HG02852 (cell line): ENCODE results near the gene PRRC2B.
"Not testable (repeated sequence)": the region's sequence is repeated elsewhere in the genome, so short reads cannot be mapped to it uniquely, and the experiment has no call there.

Source experiments
- ATAC-seq: cut with Tn5 transposase; IDR thresholded peaks from one replicate; pipeline ENCODE4 v1.9.1; 2021; ENCODE audit warnings: mild to moderate bottlenecking, moderate library complexity; ENCODE audit not compliant: unreplicated experiment

The PRRC2B gene

DNA sequence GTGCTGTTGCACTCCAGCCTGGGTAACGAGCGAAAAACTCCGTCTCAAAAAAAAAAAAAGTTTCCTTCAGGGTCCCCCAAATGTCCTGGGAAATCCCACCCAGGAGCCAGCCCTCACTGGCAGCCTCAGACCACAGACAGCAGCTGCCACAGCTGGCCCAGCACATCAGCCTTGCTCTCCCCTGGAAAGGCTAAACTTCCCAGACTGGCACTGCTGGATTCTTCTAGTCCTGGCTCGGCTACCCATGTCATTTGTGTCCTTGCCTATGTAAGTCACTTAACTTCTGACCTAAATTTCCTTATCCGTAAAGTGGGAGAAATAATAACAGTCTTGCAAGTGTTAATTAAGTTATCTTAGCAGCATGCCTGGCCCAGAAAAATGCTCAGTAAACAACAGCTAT lies 8.6 kb upstream of the PRRC2B start:
- no peak for ATAC-seq

DNA sequence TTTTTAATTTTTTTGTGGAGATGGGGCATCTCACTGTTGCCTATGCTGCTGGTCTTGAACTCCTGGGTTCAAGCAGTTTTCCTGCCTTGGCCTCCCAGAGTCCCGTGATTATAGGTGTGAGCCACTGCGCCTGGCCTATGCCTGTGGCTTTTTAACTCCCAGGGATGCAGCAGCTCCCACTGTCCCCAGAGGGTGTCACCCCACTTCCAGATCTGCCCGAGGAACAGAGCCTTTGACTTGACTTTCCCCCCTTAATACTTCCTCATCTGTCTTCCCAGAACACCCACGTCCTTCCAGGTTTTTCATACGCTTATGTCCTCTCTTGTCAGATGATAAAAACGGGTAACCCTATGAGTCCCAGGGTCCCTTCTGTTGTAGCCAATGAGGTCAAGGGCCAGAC lies 7.6 kb upstream of the PRRC2B start:
- no peak for ATAC-seq

DNA sequence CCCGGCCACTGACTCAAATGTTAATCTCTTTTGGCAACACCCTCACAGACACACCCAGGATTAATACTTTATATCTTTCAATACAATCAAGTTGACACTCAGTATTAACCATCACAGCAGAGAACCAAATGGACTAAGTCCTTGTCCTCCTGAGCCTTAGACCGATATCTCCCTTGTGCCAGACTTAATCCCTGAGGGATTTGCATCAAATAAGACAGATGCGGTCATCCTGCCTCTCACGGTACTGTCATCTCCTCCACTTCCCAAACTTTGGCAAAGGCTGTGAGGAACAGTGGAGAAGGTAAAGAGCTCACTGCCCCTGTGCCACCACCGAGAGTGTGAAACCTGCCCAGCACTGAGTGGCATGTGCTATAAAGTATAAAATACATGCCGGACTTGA lies 6.5 kb upstream of the PRRC2B start:
- ATAC-seq, result no peak

DNA sequence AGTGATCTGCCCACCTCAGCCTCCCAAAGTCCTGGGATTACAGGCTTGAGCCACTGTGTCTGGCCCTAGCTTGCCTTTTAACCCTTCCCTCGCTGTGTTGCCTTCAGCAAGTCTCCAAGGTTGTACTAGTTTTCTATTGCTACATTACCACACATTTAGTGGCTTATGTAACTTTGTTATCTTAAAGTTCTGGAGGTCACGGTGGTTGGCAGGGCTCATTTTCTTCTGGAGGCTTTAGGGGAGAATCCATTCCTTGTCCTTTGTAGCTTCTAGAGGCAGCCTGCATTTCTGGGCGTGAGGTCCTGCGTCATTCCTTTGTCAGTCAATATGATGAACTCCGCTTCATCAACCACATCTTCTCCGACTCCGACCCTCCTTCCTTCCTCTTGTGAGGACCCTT lies 2.9 kb upstream of the PRRC2B start:
- no peak for ATAC-seq

DNA sequence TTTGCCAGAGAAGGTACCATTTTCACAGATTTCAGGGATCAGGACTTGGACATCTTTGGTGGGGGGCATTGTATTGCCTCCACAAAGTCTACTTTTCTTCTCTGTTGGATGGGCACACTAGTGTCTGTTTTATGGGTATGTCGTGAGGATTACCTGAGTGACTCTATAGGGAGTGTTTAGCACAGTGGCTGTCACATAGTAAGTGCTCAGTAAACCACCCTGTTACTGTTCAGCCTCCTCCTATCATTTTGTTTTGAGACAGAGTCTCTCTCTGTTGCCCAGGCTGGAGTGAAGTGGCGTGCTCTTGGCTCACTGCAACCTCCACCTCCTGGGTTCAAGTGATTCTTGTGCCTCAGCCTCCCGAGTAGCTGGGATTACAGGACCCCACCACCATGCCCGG lies 2.4 kb upstream of the PRRC2B start:
- no peak for ATAC-seq

DNA sequence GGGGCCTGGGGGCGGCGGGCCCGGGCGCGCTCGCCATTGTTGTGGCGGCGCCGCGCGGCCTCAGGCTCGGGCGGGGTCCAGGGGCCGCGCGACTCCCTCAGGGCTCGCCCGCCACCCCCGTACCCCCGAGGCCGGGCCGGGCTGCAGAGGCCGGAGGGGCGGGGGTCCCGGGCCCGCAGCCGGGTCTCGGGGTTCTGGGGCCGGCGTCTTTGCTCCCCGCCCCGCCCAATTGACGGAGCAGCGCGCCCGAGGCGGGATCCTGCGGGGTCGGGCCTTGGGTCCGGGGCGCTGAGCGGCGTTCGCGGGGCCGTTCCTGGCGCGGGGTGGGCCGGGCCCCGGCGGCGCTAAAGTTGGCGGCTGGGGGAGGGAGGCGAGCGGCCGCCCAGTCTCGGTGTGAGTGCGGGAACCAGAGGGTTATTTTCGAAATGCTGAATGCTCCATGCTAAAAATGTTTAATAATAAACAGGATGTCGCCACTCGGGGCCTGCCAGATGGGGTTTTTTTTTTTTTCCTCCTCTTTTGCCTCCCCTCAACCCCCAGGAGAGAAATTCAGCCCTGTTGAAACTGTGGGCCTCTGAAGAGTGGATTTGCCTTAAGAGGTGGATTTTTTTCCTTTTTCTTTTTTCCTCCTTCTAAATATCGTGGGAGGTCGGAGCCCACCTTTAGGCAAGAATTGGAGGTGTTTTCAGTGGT lies 724 bp downstream of the PRRC2B start:
- ATAC-seq, result peak; percentile 27

DNA sequence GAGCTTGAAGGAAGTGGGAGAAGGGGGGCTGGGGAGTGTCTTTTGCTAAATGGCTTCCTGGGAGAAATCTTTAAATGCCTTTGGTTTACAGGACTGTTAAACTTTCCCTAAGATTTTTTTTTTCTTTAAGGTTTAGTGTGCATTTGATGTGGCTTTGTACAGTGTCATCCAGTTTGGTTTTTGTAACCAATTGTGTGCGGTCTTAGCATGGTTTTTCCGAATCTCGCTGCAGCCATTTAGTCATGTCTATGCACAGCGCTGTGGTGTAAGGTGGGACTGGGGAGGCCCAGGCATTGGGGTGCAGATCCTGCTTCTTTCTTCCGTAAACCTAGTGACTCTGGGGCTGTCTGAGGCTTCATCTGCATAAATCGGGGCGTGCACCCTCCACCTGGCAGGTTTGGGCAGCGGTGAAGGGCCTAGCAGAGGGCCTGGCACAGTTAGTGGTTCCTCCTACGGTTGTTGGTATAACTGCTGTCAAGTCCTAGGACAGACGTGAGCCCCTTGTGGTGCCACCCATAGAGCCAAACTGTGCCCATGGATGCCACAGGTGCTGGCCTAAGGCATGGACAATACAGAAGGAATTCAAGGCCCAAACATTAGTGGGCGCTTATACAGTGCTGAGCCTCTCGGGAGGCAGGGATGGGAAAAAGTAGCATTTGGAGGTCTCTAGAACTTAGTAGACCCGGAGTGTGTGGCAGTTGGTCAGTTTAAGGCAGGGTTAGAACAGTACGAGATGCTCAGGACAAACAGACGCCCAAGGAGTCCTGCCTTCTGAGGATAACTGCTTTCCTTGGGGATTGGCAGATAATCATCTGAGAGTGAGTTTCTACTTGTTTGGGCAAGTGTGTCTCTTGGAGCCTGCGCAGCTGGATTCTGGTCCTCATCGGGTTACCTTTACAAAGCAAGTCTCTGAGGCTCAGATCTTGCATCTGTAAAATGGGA lies 1.5 kb downstream of the PRRC2B start:
- no peak for ATAC-seq

DNA sequence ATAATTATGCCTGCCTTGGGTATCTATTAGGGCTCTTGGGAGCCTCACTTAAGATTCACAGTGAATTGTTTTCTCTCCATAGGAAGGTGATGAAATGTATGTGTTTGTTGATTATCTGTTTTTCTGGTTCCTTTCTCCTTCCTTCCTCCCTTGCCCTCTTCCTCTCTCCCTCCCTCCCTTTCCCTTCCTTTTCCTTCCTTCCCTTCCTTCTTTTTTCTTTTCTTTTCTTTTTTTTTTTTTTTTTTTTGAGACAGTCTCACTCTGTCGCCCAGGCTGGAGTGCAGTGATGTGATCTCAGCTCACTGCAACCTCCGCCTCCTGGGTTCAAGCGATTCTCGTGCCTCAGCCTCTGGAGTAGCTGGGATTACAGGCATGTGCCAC lies 2.2 kb downstream of the PRRC2B start:
- ATAC-seq, result not testable (repeated sequence)

DNA sequence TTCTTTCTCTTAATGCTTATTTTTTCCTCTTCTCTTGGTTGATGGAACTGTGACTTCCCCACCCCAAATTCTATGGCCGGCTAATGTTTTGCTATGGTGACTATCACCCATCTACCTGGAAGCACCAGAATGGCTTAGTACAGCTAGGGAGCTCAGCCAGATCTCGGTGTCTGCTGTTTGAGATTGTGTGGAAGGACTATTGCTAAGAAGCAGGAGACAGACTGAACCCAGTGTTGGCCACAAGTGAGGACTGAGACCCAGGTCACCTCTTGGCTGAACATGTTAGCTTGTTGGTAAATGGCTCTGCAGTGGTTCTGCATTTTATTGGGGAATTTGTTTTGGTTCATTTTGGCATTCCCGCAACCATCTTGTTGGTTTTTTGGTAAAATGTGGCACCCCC lies 2.7 kb downstream of the PRRC2B start:
- no peak for ATAC-seq

DNA sequence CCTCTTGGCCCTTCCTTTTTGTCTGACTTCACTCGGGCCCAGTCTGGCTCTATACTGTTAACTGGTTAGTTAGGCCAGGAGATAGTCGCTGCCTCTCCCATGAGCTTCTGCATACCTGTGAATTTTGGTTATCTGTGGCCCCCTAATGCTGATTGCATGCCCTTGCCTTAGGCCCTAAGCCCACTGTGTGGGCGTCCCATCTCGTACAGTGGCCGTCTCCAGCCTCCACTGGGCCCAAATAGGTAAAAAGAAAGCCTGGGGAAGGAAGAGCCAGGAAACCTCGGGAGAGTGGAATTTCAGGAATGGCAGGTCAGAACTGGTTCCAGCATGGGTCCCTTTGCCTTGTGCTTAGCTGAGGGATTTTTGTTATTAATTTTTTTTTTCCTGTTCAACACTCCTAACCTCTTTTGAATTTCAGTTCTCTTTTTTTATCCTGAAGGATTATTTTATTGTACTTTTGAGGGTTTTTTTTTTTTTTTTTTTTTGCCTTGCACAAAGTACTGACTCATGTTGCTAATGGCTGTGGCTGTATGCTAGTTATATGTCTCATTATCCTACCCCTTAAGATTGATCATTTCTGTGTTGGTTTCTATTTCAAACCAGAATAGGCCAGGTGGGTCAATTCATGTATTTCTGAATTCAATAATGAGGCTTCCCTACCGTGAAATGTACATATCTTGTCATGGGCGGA lies 3.4 kb downstream of the PRRC2B start:
- ATAC-seq, result no peak

DNA sequence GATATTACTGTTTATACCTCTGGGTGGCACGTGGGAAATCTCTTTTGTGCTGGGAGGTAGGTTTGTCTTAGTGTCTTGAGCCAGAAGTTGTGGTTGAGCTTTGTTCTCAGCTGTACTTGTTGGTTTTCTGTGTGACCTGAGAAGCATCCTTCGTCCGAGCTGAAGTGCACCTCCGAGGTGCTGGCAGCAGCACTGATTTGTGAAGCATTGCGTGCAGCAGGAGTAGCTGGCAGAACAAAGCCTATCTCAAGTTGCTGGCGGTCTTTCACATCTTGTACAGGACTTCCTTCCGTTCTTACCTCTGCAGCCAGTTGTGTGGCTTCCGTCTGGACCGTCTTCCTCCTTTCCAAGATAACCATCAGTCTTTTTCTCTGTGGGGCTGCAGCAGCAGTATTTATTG lies 4.3 kb downstream of the PRRC2B start:
- ATAC-seq, result no peak

DNA sequence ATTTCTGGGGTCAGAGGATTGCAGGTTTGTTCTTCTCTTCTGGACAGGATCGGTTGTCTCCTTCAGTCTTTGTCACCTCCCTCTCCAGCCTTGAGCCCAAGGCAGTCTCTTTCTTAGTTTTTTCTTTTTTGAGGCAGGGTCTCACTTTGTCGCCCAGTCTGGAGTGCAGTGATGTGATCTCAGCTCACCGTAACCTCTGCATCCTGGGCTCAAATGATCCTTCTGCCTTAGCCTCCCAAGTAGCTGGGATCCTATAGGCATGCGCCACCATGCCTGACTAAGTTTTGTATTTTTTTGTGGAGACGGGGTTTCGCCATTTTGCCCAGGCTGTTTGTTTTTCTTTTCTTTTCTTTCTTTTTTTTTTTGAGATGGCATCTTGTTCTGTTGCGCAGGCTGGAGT lies 6.1 kb downstream of the PRRC2B start:
- ATAC-seq, result no peak

DNA sequence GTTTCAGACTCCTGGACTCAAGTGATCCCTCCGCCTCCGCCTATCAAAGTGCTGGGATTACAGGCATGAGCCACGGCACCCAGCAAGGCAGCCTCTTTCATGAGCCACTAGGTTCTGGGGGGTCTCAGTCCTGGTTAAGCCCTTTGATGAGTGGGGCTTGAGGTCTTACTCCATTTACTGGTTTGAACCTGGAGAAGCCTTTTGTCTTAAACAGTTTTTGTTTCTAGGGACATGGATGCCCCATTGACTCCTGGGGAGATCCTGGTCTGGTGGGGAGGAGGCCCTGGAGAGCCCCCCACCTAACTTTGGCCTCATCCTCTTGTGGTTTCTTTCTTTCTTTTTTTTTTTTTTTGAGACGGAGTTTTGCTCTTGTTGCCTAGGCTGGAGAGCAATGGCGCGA lies 6.7 kb downstream of the PRRC2B start:
- no peak for ATAC-seq

DNA sequence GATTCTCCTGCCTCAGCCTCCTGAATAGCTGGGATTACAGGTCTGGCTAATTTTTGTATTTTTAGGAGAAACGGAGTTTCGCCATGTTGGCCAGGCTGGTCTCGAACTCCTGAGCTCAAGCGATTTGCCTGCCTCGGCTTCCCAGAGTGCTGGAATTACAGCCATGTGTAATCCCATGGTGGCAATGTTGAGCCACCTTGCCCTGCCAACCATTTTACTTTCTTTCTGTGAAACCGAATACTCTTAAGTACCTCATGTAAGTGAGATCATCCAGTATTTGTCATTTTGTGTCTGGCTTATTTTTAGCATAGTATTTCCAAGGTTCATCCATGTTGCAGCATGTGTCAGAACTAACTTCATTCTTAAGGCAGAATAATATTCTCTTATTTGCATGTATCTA lies 8.2 kb downstream of the PRRC2B start:
- ATAC-seq, result no peak

DNA sequence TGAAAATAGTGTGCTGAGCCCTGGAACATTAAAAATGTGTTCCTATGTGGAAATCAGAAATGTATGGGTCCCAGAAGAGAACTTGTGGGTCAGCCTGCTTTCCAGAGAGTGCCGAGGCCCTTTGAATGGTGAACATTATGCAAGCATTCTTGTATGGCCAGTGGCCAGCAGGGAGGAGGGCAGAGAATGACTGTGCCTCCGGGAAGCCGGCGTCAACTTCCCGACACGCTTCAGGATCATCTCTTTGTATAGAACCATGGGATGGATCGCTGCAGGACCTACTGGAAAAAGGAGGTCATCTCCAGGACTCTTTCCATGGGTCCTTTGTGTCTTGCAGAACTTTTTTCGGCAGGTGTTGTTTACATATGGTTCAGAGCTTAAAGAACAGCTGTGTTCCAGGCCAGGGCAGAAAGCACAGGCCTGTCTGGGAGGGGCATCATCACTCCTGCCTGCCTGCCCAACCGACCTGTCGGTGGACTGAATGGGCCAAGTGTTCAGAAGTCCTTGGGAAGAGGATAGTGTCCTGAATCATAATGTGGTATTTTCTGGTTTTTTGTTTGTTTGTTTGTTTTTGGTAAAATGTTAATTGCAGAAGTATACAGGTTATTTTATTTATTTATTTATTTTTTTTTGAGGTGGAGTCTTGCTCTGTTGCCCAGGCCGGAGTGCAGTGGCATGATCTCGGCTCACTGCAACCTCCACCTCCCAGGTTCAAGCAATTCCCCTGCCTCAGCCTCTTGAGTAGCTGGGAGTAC lies 9.0 kb downstream of the PRRC2B start:
- no peak for ATAC-seq

DNA sequence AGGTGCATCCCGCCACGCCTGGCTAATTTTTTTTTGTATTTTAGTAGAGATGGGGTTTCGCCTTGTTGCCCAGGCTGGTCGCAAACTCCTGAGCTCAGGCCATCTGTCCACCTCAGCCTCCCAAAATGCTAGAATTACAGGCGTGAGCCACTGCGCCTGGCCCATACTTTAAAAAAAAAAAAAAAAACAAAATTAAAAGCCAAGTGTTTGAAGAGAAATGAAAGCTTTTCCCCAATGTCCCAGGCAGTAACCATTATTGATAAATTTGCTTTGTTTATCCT lies 9.5 kb downstream of the PRRC2B start:
- ATAC-seq, result no peak

DNA sequence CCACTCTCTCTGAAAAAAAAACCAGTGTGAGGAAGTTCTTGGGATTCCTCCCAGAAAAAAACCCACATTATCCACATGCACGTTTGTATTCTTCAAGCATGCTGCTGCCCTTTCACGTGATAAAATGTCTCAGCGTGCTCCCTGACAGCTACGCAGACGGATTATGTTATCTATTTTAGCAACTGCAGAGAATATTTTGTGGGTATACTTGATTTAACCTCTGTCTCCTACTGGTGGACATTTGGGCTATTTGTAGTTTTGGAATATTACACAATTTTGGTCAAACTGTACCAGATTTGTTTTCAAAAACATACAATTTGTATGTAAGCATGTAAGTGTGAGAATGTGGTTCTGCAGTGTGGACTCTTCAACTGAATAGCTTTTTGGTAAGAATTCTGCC lies 10.7 kb downstream of the PRRC2B start:
- ATAC-seq, result no peak

DNA sequence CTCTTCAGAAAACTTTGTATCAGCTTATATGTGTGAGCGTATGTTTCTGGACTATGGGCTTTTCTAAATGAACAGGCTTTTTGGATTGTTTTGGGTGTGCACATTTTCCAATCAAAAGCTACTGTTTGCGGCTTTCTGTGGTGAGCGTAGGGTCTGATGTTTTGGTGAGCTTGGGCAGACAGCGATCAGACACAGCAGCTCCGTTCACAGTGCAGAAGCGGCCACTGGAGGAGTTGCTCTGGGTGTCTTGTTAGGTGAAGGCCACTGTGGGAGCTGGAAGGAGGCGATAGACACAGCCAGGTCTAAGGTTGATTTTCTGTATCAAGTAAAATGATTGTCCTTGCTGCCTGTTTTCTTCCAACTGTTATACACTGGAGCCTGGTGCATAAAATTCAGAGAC lies 11.1 kb downstream of the PRRC2B start:
- ATAC-seq, result no peak

DNA sequence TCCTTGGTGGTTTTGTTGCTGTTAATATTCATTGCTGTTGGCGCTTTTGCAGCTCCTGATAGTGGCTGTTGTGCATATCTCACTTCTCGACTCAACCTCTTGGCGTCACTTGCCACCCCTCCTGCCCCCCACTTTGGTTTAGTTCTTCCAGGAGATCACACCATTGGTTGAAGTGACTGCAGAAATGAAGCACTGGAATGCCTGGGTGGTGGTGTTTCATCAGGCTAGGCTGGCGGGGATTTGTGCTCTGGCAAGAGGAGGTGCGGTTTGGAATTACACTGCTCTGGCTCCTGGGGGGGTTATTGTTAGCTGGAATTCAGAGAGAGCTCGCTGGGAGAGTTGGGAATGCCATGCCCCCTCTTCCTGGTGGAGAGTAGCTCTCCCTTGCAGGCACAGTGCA lies 11.5 kb downstream of the PRRC2B start:
- ATAC-seq, result no peak

DNA sequence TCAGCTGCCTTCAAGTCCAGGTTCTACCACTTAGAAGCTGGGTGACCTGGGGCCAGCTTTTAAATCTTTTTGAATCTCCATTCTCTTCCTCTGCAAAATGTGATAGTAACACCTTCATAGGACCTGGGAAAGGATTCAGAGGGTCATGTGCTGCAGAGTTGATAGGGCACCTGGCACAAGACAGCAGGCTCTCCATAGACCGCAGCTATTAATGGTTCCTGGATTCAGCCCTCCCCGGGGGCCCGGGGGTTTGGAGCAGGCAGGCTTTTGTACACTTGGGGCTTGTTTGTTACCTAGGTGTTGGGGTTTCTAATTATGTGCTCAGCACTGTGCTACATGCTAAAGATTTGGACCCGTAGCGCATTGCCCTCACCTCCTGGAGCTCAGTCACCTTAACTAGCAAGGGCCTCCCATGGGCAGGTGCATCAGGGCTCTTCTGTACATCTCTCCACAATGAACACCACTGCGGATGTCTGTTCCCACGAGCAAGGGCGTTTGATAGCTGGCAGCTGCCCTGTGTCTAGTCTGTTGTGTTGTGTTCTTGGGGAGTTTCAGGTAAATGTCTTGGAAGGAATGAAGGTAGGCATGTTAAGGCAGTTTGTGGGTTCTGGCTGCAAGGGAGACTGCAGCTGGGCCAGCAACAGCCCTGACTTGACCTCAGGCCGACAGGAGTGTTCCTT lies 12.1 kb downstream of the PRRC2B start:
- ATAC-seq, result no peak
